Measurements from ENCODE around the gene PRRC2C.

PRRC2C gene

GRCh38 chr1:171636141-171636540, 150.8 kb downstream of the PRRC2C start:
- Mint-ChIP-seq H3K27me3 (peaks cover 6 to 57% of the 10 kb centered on the region in 2 donors), H3K27ac (no peak overlapping the region), H3K4me3 (no peak overlapping the region), H3K36me3 (ENCODE audit: insufficient read depth) (peaks cover 3% of the 10 kb centered on the region), H3K4me1 (ENCODE audit: low read depth in 2 of 2) (no peaks in the 10 kb centered on the region), H3K9me3 (no peaks in the 10 kb centered on the region)
- ATAC-seq (replicated peaks) (no peak), DNase-seq (no peak)

GRCh38 chr1:171637928-171638576, 152.7 kb downstream of the PRRC2C start:
- Mint-ChIP-seq H3K4me3 (no peak overlapping the region), H3K27me3 (peaks cover 6 to 47% of the 10 kb centered on the region in 2 donors), H3K4me1 (ENCODE audit: low read depth in 2 of 2) (no peaks in the 10 kb centered on the region), H3K36me3 (ENCODE audit: insufficient read depth) (no peaks in the 10 kb centered on the region), H3K9me3 (no peaks in the 10 kb centered on the region), H3K27ac (no peak overlapping the region)
- ATAC-seq (replicated peaks) = no peak
- no peak for DNase-seq

DNA sequence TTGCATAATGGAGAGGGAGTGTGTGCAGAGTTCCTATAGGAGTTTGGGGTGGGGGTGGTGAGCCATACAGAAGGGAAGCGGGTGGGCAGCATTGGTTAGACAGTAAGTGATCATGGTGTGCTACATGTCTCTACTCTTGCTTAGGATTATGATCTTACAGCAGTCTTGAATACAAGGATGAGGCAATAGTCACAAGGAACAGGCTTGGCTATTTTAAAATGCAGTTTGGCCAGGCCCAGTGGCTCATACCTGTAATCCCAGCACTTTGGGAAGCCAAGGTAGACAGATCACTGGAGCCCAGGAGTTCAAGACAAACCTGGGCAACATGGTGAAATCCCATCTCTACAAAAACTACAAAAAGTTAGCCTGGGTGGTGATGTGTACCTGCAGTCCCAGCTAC, 154.9 kb downstream of the PRRC2C start:
- H3K36me3 Mint-ChIP-seq (ENCODE audit: insufficient read depth) = no peaks in the 10 kb centered on the region
- peaks cover 4 to 7% of the 10 kb centered on the region in 2 donors for H3K4me1 Mint-ChIP-seq (ENCODE audit: low read depth in 2 of 2)
- H3K27me3 Mint-ChIP-seq = peaks cover 6 to 39% of the 10 kb centered on the region in 2 donors
- no peaks in the 10 kb centered on the region for H3K9me3 Mint-ChIP-seq
- no peak overlapping the region for H3K27ac Mint-ChIP-seq
- ATAC-seq (replicated peaks) (no peak), DNase-seq (no peak)
- H3K4me3 Mint-ChIP-seq = no peak overlapping the region

- ATAC-seq (replicated peaks) (no peak), DNase-seq (no peak)
- H3K27me3 Mint-ChIP-seq = peaks cover 6 to 36% of the 10 kb centered on the region in 2 donors
- H3K9me3 Mint-ChIP-seq = no peaks in the 10 kb centered on the region
- H3K4me3 Mint-ChIP-seq = no peak overlapping the region
- peaks cover 7 to 10% of the 10 kb centered on the region in 2 donors for H3K4me1 Mint-ChIP-seq (ENCODE audit: low read depth in 2 of 2)
- no peaks in the 10 kb centered on the region for H3K36me3 Mint-ChIP-seq (ENCODE audit: insufficient read depth)
- H3K27ac Mint-ChIP-seq = no peak overlapping the region
Measured at GRCh38 chr1:171641076-171641864, 155.9 kb downstream of the PRRC2C start.

- DNase-seq = no peak
- peaks cover 7 to 10% of the 10 kb centered on the region in 2 donors for H3K4me1 Mint-ChIP-seq (ENCODE audit: low read depth in 2 of 2)
- ATAC-seq (replicated peaks) = no peak
Measured at GRCh38 chr1:171642197-171642596, 156.9 kb downstream of the PRRC2C start.

More at GRCh38 chr1:171642197-171642596, 156.9 kb downstream of the PRRC2C start:
- no peak overlapping the region for H3K27ac Mint-ChIP-seq
- H3K4me3 Mint-ChIP-seq = no peak overlapping the region
- H3K36me3 Mint-ChIP-seq (ENCODE audit: insufficient read depth) = no peaks in the 10 kb centered on the region
- peaks cover 6 to 30% of the 10 kb centered on the region in 2 donors for H3K27me3 Mint-ChIP-seq
- H3K9me3 Mint-ChIP-seq = no peaks in the 10 kb centered on the region

Data from effector memory CD8-positive, alpha-beta T cell (primary cell).